KBM-7 (cell line): ENCODE measurements around the gene BCL2L11.

Experiments used
- DNase-seq: peaks from one replicate; pipeline ENCODE4 v3.0.0-alpha.2; 2015
- in situ Hi-C: fragments of 300-500 bp; cut with MboI; formaldehyde crosslinking; loops from 2 replicates; pipeline ENCODE4 v1.14.3; 2020; ENCODE audit warnings: low sequenced_read_pairs, low pct_unique_long_range_greater_than_20kb, mixed read lengths

BCL2L11 gene

GRCh38 chr2:111207851-111208250 is 87.1 kb downstream of the BCL2L11 start:
- in situ Hi-C loops, result no loop called here
- no peak for DNase-seq

DNA sequence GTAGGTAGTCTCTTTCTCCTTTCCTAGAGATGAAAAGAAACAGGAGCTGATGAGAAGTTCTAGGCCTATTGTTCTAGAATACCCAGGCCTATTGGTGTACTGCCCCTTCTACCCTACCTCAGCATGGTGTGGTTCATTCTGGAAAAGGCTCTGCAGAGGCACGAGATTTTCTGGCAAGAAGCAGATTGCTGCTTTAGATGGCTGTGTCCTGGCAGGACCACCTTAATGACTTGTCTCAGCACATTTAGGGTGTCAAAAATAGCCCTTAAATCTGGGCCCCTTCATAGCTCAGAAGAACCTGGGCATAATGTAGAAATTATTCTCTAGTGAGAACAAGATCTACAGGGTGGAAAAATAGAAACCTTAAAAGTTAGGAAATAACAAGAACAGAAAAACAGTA is 87.9 kb downstream of the BCL2L11 start:
- DNase-seq, result no peak
- in situ Hi-C loops, result no loop called here

DNA sequence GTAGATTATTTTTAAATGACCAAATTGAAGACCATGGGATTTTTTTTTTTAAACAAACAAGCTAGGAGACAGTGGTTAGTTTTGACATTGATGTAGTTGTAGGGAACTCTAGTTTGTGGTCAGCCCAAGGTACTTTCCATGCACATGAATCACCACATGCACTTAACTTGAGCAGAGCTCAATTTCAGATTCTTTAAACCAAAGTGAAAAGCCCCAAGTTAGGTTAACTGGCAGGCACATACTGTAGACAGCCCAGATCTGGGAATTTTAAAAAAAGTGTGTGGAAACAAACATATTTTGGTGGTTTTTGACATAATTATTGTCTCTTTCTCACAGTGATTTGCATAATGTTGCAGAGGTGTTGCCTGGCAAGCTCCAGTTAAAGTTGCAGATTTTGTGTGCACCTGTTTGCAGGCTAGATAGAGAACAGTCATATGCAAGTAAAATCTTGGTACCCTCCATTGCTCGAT is 88.4 kb downstream of the BCL2L11 start:
- DNase-seq, result peak; percentile 25

GRCh38 chr2:111210036-111210435 is 89.3 kb downstream of the BCL2L11 start:
- in situ Hi-C loops, result no loop called here
- DNase-seq, result no peak

More for the DNA sequence above, 88.4 kb downstream of the BCL2L11 start:
- in situ Hi-C loops, result no loop called here

DNA sequence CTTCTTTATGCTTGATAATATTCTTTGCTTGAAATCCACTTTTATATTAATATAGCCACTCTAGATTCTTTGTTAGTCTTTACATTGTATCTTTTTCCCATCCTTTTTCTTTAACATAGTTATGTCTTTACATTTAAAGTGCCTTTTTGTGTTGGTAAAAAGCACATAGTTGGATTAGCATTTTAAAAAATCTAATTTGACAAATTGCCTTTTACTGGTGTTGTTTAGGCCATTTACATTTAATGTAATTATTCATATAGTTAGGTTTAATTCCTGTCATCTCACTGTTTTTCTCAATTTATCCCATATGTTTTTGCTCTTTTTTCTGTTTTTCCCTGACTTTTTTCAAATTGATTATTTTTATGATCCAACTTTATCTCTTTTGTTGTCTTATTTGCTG is 93.2 kb downstream of the BCL2L11 start:
- in situ Hi-C loops, result no loop called here

GRCh38 chr2:111216811-111217652 is 96.3 kb downstream of the BCL2L11 start:
- in situ Hi-C loops, result no loop called here
- DNase-seq, result no peak

More for the DNA sequence above, 93.2 kb downstream of the BCL2L11 start:
- DNase-seq, result no peak
